AG10803 (cell line): ENCODE data around the gene EHD4.

Experiments used
- DNase-seq: peaks from one replicate; pipeline ENCODE4 v3.0.0; 2010; ENCODE audit warnings: low read depth
- H3K4me3 ChIP-seq: 2 replicates; pipeline ENCODE4 v1.5.1; 2011; ENCODE audit warnings: mild to moderate bottlenecking, low read length, control low read depth
- TF ChIP-seq, protein P1 (sequence below): conservative IDR thresholded peaks from 2 replicates; pipeline ENCODE4 v1.5.1; 2011; ENCODE audit warnings: mild to moderate bottlenecking, low read length, control low read depth, inconsistent platforms

Gene EHD4

GRCh38 chr15:41972253-41973242 lies at the start of gene EHD4:
Gene EHD4, minus strand, starts transcription at chr15:41972557. Its CDS starts 63 bp downstream, at chr15:41972494.
- H3K4me3 ChIP-seq: peak within 1 kb of the TSS; percentile 98
- peak; percentile 98 for DNase-seq
- TF ChIP-seq, protein P1, sequence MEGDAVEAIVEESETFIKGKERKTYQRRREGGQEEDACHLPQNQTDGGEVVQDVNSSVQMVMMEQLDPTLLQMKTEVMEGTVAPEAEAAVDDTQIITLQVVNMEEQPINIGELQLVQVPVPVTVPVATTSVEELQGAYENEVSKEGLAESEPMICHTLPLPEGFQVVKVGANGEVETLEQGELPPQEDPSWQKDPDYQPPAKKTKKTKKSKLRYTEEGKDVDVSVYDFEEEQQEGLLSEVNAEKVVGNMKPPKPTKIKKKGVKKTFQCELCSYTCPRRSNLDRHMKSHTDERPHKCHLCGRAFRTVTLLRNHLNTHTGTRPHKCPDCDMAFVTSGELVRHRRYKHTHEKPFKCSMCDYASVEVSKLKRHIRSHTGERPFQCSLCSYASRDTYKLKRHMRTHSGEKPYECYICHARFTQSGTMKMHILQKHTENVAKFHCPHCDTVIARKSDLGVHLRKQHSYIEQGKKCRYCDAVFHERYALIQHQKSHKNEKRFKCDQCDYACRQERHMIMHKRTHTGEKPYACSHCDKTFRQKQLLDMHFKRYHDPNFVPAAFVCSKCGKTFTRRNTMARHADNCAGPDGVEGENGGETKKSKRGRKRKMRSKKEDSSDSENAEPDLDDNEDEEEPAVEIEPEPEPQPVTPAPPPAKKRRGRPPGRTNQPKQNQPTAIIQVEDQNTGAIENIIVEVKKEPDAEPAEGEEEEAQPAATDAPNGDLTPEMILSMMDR: peak; percentile 48

DNA sequence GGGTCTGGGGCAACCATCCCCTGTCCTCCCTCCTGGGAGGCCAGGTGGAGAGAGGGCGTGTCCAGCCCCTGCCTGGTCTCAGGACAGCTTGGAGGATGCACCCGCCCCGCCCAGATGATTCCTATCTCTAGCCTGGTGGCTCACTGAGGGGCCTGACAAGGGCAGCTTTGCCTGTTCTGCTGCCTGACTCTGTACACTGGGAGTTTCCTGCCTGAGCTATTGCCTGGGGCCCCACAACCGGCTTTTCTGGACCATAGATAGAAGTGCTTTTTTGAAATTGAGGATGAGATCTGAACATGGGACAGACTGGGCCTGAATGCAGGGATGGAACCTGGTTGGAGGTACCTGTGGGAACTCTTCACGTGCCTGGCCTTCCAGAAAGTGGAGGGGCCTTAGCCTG lies 49.2 kb upstream of the EHD4 start:
- TF ChIP-seq, protein P1: no peak
- DNase-seq: no peak
- H3K4me3 ChIP-seq: no peak overlapping the region

DNA sequence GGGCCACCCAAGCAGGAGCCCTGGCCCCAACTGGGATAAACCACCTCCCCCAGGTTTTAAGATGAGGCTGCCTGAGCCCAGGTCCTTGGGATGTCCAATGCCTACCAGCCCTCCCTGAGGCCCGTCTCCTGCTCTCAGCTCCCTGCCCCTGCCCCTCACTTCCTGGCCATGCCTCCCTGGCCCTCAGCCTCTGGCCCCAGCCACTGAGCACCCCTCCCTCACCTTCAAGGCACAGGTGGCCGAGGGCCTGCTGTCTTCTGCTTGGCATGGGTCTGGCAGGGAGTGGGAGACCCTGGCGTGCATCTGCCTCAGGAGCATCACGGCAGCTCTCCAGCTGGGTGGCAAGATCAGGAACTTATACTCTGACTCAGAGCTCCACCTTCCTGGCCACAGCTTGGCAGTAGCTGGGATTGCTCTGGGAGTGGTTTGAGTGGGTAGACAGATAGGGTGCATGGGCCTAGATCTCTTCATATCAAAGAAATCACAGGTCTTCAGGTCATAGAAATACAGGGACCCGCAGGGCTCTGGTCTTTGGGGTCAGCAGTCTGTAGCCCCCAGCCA lies 48.4 kb upstream of the EHD4 start, which contains the start of gene PLA2G4E:
TSS of gene PLA2G4E (minus strand) at position 330 of the 561 bp plus-strand sequence. CDS start at position 318, 12 bp downstream.
- no peak within 1 kb of the TSS for H3K4me3 ChIP-seq
- DNase-seq: no peak
- TF ChIP-seq, protein P1: no peak

GRCh38 chr15:42018306-42019224 lies 46.2 kb upstream of the EHD4 start:
- TF ChIP-seq, protein P1: no peak
- no peak for DNase-seq

GRCh38 chr15:42016971-42017370 lies 44.6 kb upstream of the EHD4 start:
- no peak for DNase-seq
- no peak overlapping the region for H3K4me3 ChIP-seq
- TF ChIP-seq, protein P1: no peak

More at GRCh38 chr15:42018306-42019224, 46.2 kb upstream of the EHD4 start:
- no peak overlapping the region for H3K4me3 ChIP-seq

DNA sequence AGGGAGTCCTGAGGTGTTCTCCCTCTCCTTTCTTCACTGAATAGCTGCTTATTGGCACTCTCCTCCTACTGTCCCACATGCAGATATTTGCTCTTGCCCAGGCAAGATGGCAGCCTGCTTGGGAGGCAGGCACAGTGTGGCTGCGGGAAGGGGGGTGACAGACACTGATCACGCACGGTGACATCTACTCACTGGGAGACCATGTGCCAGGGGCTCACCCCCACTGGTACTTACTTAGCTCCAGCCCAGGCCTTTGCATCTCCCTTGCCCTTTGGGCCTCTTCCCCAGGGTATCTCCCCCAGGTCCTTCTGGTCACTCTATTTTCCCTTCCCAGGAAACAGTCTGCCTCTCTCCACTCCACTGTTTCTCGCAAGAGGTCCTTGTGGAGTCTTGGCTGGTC lies 42.0 kb upstream of the EHD4 start:
- TF ChIP-seq, protein P1: no peak
- no peak for DNase-seq
- H3K4me3 ChIP-seq: no peak overlapping the region
